Panc1 (cell line): ENCODE data around the gene EPDR1. TPM values are rescaled to one million over a fixed set of nuclear protein-coding genes. Genes with fewer than 3 reads are reported as not detected.
A peak's percentile ranks its signal among the peaks of the same experiment; 100 is the strongest.

Experiments used
- ATAC-seq: fragments of 200-7000 bp; cut with Tn5 transposase; 2 replicates; pipeline ENCODE4 v1.9.1; 2020; ENCODE audit warnings: mild to moderate bottlenecking, moderate library complexity
- BruUV-seq: library from RNA; stranded (reverse); fragments of 400-500 nt; replicated peaks from 2 replicates; lab custom pipeline; 2021; lab: Mats Ljungman, UMichigan
- CTCF ChIA-PET: fragments of 300-600 bp; sonication (Branson Sonifier 250); formaldehyde crosslinking; loops from one replicate; lab custom pipeline; 2022; ENCODE audit warnings: antibody characterized with exemption; lab: Charles Lee
- POLR2A ChIA-PET: fragments of 300-600 bp; sonication (Branson Sonifier 250); formaldehyde crosslinking; loops from one replicate; lab custom pipeline; 2022; ENCODE audit warnings: antibody characterized with exemption; lab: Charles Lee
- DNase-seq: peaks from one replicate; pipeline ENCODE4 v3.0.0-alpha.2; 2010; ENCODE audit warnings: low read depth, low spot score
- H3K27ac ChIP-seq: 2 replicates; pipeline ENCODE4 v1.5.1; 2011; ENCODE audit warnings: mild to moderate bottlenecking, low read length, inconsistent platforms
- H3K27me3 ChIP-seq: fragments of 200-500 bp; sonication (Bioruptor generic); 2 replicates; pipeline ENCODE4 v1.6.0; 2014; ENCODE audit warnings: low read length, inconsistent platforms; ENCODE audit not compliant: control insufficient read depth, insufficient read depth
- H3K36me3 ChIP-seq: fragments of 200-500 bp; sonication (Bioruptor generic); 2 replicates; pipeline ENCODE4 v1.5.1; 2014; ENCODE audit warnings: inconsistent platforms, mild to moderate bottlenecking, low read length, moderate library complexity; ENCODE audit not compliant: control insufficient read depth, insufficient read depth
- H3K4me1 ChIP-seq: 2 replicates; pipeline ENCODE4 v1.5.1; 2011; ENCODE audit warnings: inconsistent platforms, mild to moderate bottlenecking, low read length, moderate library complexity; ENCODE audit not compliant: control insufficient read depth, insufficient read depth
- H3K4me3 ChIP-seq, 2 experiments: 2 replicates each; pipeline ENCODE4 v1.5.1; 2011 to 2012; ENCODE audit warnings: low read depth in 2 of 2, low read length in 2 of 2, mild to moderate bottlenecking in 2 of 2, inconsistent platforms in 1 of 2, moderate library complexity in 1 of 2
- H3K9me3 ChIP-seq: fragments of 200-500 bp; sonication (Bioruptor generic); 2 replicates; pipeline ENCODE4 v1.5.1; 2014; ENCODE audit warnings: low read depth, mild to moderate bottlenecking, inconsistent platforms, low read length, moderate library complexity; ENCODE audit not compliant: control insufficient read depth, insufficient read depth
- CTCF ChIP-seq: fragments of 450-650 bp; IDR thresholded peaks from 2 replicates; pipeline ENCODE4 v1.5.1; 2017; ENCODE audit warnings: mild to moderate bottlenecking
- POLR2AphosphoS5 ChIP-seq: IDR thresholded peaks from 2 replicates; pipeline ENCODE4 v1.6.1; 2012; ENCODE audit warnings: mild to moderate bottlenecking, low read depth, low read length, moderate library complexity
- REST ChIP-seq, 2 experiments: IDR thresholded peaks; 2 replicates each; pipeline ENCODE4 v1.6.1; 2011 to 2012; ENCODE audit warnings: low read depth in 2 of 2, control low read depth in 1 of 2, low read length in 1 of 2, mild to moderate bottlenecking in 1 of 2, moderate library complexity in 1 of 2; ENCODE audit not compliant: insufficient read depth in 1 of 2
- SIN3A ChIP-seq: IDR thresholded peaks from 2 replicates; pipeline ENCODE4 v1.6.1; 2012; ENCODE audit warnings: low read depth, mild to moderate bottlenecking, low read length, moderate library complexity, borderline replicate concordance; ENCODE audit not compliant: insufficient read depth
- TCF7L2 ChIP-seq: IDR thresholded peaks from 2 replicates; pipeline ENCODE4 v1.6.1; 2011; ENCODE audit warnings: mild to moderate bottlenecking, low read depth, low read length, inconsistent platforms
- in situ Hi-C: cut with HindIII; loops from 2 replicates; pipeline ENCODE4 v1.10.0; 2016; ENCODE audit warnings: low sequenced_read_pairs, low pct_unique_long_range_greater_than_20kb
- intact Hi-C: fragments of 100-400 bp; cut with micrococcal nuclease; formaldehyde crosslinking; loops from one replicate; pipeline ENCODE4 v1.10.0; 2022; ENCODE audit not compliant: unreplicated experiment
- total RNA-seq: library from RNA; stranded (reverse); gene quantifications from one replicate; pipeline ENCODE4 v1.2.1, GENCODE V29; 2021; ENCODE audit not compliant: unreplicated experiment

The EPDR1 gene
- total RNA-seq, 1 experiment from 2014 or later: 86.6 TPM

- Histone ChIP-seq H3K4me1 (peaks cover 17% of the 10 kb centered on the region), H3K4me3 (peak overlapping the region; percentile 54 to 82), H3K27me3 (no peaks in the 10 kb centered on the region; the same call in none of the 2 replicates), H3K9me3 (peaks cover 15% of the 10 kb centered on the region; the same call in 1 of the 2 replicates), H3K27ac (peak overlapping the region; percentile 84), H3K36me3 (no peaks in the 10 kb centered on the region)
- intact Hi-C loops: no loop called here
- CTCF ChIA-PET: no interaction called here
- no peak for TF ChIP-seq TCF7L2
- no peak for TF ChIP-seq REST (IDR thresholded peaks at IDR 0.05; ENCODE audit: insufficient read depth in 1 of 2, low read depth in 2 of 2, low read length in 1 of 2)
- TF ChIP-seq POLR2AphosphoS5: no peak
- TF ChIP-seq SIN3A: no peak
- TF ChIP-seq CTCF: no peak
- in situ Hi-C loops: no loop called here
- no peak for ATAC-seq
- BruUV-seq: TSS peak; percentile 78
- DNase-seq: no peak
- POLR2A ChIA-PET: no interaction called here
Observed at GRCh38 chr7:37921876-37922275, 1.4 kb downstream of the EPDR1 start.

- peaks cover 15% of the 10 kb centered on the region; the same call in 1 of the 2 replicates for H3K9me3 ChIP-seq
- H3K4me3 ChIP-seq: no peak overlapping the region
- ATAC-seq: no peak
- ChIA-PET POLR2A (no interaction called here), CTCF (no interaction called here)
- BruUV-seq: no TSS peak
- H3K27ac ChIP-seq: no peak overlapping the region
- in situ Hi-C loops: no loop called here
- H3K4me1 ChIP-seq: peaks cover 18% of the 10 kb centered on the region
- DNase-seq: no peak
- H3K27me3 ChIP-seq: no peaks in the 10 kb centered on the region
- no peaks in the 10 kb centered on the region for H3K36me3 ChIP-seq
- TF ChIP-seq POLR2AphosphoS5 (no peak), SIN3A (no peak)
- intact Hi-C loops: no loop called here
Observed at GRCh38 chr7:37923996-37924395, 3.6 kb downstream of the EPDR1 start.

GRCh38 chr7:37924491-37925041 is 4.1 kb downstream of the EPDR1 start:
- in situ Hi-C loops: no loop called here
- CTCF ChIA-PET: no interaction called here

More at GRCh38 chr7:37924491-37925041, 4.1 kb downstream of the EPDR1 start:
- intact Hi-C loops: no loop called here
- peaks cover 15% of the 10 kb centered on the region; the same call in 1 of the 2 replicates for H3K9me3 ChIP-seq
- DNase-seq: no peak
- H3K27ac ChIP-seq: no peak overlapping the region
- H3K27me3 ChIP-seq: no peaks in the 10 kb centered on the region
- TF ChIP-seq SIN3A: no peak
- no peak for TF ChIP-seq TCF7L2
- no peak for TF ChIP-seq REST (IDR thresholded peaks at IDR 0.05; ENCODE audit: insufficient read depth in 1 of 2, low read depth in 2 of 2, low read length in 1 of 2)
- no peak for TF ChIP-seq POLR2AphosphoS5
- no peak for TF ChIP-seq CTCF
- H3K4me1 ChIP-seq: peaks cover 20% of the 10 kb centered on the region
- POLR2A ChIA-PET: no interaction called here
- H3K36me3 ChIP-seq: no peaks in the 10 kb centered on the region
- BruUV-seq: no TSS peak
- H3K4me3 ChIP-seq: no peak overlapping the region
- ATAC-seq: no peak
